CD14-positive monocyte (primary cell): Measurements from ENCODE around the gene PYGM. TPM values are rescaled to one million over a fixed set of nuclear protein-coding genes. Genes with fewer than 3 reads are reported as not detected.

Experiments used
- DNase-seq, 3 donors: peaks; one replicate each; pipeline ENCODE4 v3.0.0-alpha.2; 2011 to 2022
- H2AFZ ChIP-seq: 2 replicates; pipeline ENCODE4 v1.6.0; 2012; ENCODE audit warnings: mild to moderate bottlenecking, low read depth, low read length, inconsistent platforms; ENCODE audit not compliant: insufficient read depth, poor library complexity, severe bottlenecking
- H3K27ac ChIP-seq, 2 donors: 1 replicate in 1 of 2; 2 replicates in 1 of 2; pipeline ENCODE4 v1.5.1; 2012 to 2013; ENCODE audit warnings: low read length in 2 of 2, control low read depth in 1 of 2, inconsistent platforms in 1 of 2, low read depth in 1 of 2, mild to moderate bottlenecking in 1 of 2
- H3K27me3 ChIP-seq, 2 donors: one replicate each; pipeline versions ENCODE4 v1.6.0 to v1.6.1; 2011 to 2013; ENCODE audit warnings: low read length in 2 of 2; ENCODE audit not compliant: control insufficient read depth in 2 of 2, insufficient read depth in 2 of 2
- H3K36me3 ChIP-seq, 2 donors: replicated peaks in 1 of 2; 1 replicate in 1 of 2; 2 replicates in 1 of 2; pipeline versions ENCODE4 v1.5.1 to v1.6.1; 2012 to 2013; ENCODE audit warnings: low read length in 2 of 2, control low read depth in 1 of 2, inconsistent platforms in 1 of 2, mild to moderate bottlenecking in 1 of 2; ENCODE audit not compliant: insufficient read depth in 2 of 2, control insufficient read depth in 1 of 2
- H3K4me1 ChIP-seq, 2 donors: 1 replicate in 1 of 2; 2 replicates in 1 of 2; pipeline versions ENCODE4 v1.5.1 to v1.6.1; 2012 to 2013; ENCODE audit warnings: low read length in 2 of 2, control low read depth in 1 of 2, inconsistent platforms in 1 of 2, mild to moderate bottlenecking in 1 of 2, moderate library complexity in 1 of 2; ENCODE audit not compliant: insufficient read depth in 2 of 2, control insufficient read depth in 1 of 2
- H3K4me2 ChIP-seq: replicated peaks from 2 replicates; pipeline ENCODE3; 2012; ENCODE audit warnings: low read length, moderate library complexity, mild to moderate bottlenecking; ENCODE audit not compliant: poor library complexity, severe bottlenecking; ENCODE audit errors: extremely low read depth
- H3K4me3 ChIP-seq, 3 experiments: fragments of 200-600 bp in 1 of 3; sonication (generic) in 1 of 3; replicated peaks in 1 of 3; 1 replicate in 2 of 3; 2 replicates in 1 of 3; pipeline ENCODE4 v1.5.1; 2011 to 2013; ENCODE audit warnings: low read length in 3 of 3, mild to moderate bottlenecking in 3 of 3, control low read depth in 2 of 3, low read depth in 2 of 3, inconsistent platforms in 1 of 3, moderate library complexity in 1 of 3
- H3K79me2 ChIP-seq: 2 replicates; pipeline ENCODE4 v1.6.0; 2012; ENCODE audit warnings: mild to moderate bottlenecking, control low read depth, inconsistent platforms, low read length, moderate library complexity; ENCODE audit not compliant: insufficient read depth
- H3K9ac ChIP-seq: 2 replicates; pipeline ENCODE4 v1.6.0; 2017; ENCODE audit warnings: low read length, mild to moderate bottlenecking; ENCODE audit not compliant: insufficient read depth, poor library complexity, severe bottlenecking
- H3K9me3 ChIP-seq, 2 donors: replicated peaks in 1 of 2; 1 replicate in 1 of 2; 2 replicates in 1 of 2; pipeline versions ENCODE4 v1.5.1 to v1.6.1; 2012 to 2013; ENCODE audit warnings: low read length in 2 of 2, control low read depth in 1 of 2; ENCODE audit not compliant: control insufficient read depth in 1 of 2, insufficient read depth in 1 of 2
- H4K20me1 ChIP-seq: 2 replicates; pipeline ENCODE4 v1.6.0; 2012; ENCODE audit warnings: mild to moderate bottlenecking, low read length, control low read depth, moderate library complexity; ENCODE audit not compliant: insufficient read depth
- H3K27ac Mint-ChIP-seq, 7 donors: one replicate each; pipeline ENCODE4 v1.8.0; 2020; ENCODE audit warnings: mild to moderate bottlenecking in 7 of 7, mixed read lengths in 7 of 7, moderate library complexity in 6 of 7, inconsistent platforms in 2 of 7
- H3K27me3 Mint-ChIP-seq, 3 donors: one replicate each; pipeline ENCODE4 v1.8.0; 2021 to 2022; ENCODE audit warnings: low read depth in 3 of 3, mild to moderate bottlenecking in 3 of 3, mixed read lengths in 3 of 3, moderate library complexity in 3 of 3, inconsistent platforms in 1 of 3
- H3K36me3 Mint-ChIP-seq, 2 donors: one replicate each; pipeline ENCODE4 v1.8.0; 2020; ENCODE audit warnings: mixed read lengths in 2 of 2, inconsistent platforms in 1 of 2, mild to moderate bottlenecking in 1 of 2
- H3K4me1 Mint-ChIP-seq: one replicate; pipeline ENCODE4 v1.8.0; 2020; ENCODE audit warnings: mild to moderate bottlenecking, mixed read lengths
- H3K4me3 Mint-ChIP-seq, 2 donors: one replicate each; pipeline ENCODE4 v1.8.0; 2020; ENCODE audit warnings: mild to moderate bottlenecking in 2 of 2, mixed read lengths in 2 of 2, moderate library complexity in 1 of 2
- H3K9me3 Mint-ChIP-seq, 7 donors: one replicate each; pipeline ENCODE4 v1.8.0; 2020 to 2022; ENCODE audit warnings: mixed read lengths in 7 of 7, mild to moderate bottlenecking in 6 of 7, moderate library complexity in 6 of 7, inconsistent platforms in 2 of 7
- CTCF ChIP-seq: fragments of 200-600 bp; IDR thresholded peaks from one replicate; pipeline ENCODE4 v1.8.0; 2022; ENCODE audit warnings: antibody characterized with exemption, mild to moderate bottlenecking
- WGBS: methylation state at CpG from one replicate; pipeline ENCODE4 v1.1.5; 2013; ENCODE audit warnings: missing lambda C conversion rate; ENCODE audit not compliant: insufficient coverage; 5-methylcytosine and 5-hydroxymethylcytosine counted together
- intact Hi-C, 2 donors: fragments of 100-400 bp; cut with micrococcal nuclease; formaldehyde crosslinking; loops; one replicate each; pipeline versions ENCODE4 v1.15.0 to v1.15.1; 2023
- polyA plus RNA-seq, 3 donors: library from polyadenylated mRNA; depleted of rRNA in 1 of 3; unstranded in 2 of 3; stranded (reverse) in 1 of 3; fragments of 300-500 nt in 2 of 3; fragments of >200 nt in 1 of 3; fragmentation: Illumina TruSeq in 2 of 3; gene quantifications; 1 replicate in 2 of 3; 2 replicates in 1 of 3; pipeline ENCODE4 v1.2.3, GENCODE V29; 2012 to 2021

The PYGM gene
- polyA plus RNA-seq, 3 donors, result 0.05 to 1.8 TPM; not detected in 1

- Histone ChIP-seq H3K4me2 (no peak overlapping the region), H3K27ac (no peak overlapping the region), H2AFZ (no peak overlapping the region), H3K4me3 (no peak overlapping the region), H3K27me3 (peaks cover 20 to 66% of the 10 kb centered on the region in 2 donors), H3K9ac (no peak overlapping the region), H3K36me3 (no peaks in the 10 kb centered on the region), H3K9me3 (peaks cover 0 to 9% of the 10 kb centered on the region in 2 donors), H3K4me1 (peaks cover 3 to 11% of the 10 kb centered on the region in 2 donors), H4K20me1 (no peaks in the 10 kb centered on the region), H3K79me2 (no peaks in the 10 kb centered on the region)
- no peak for DNase-seq
- no peak for TF ChIP-seq CTCF
- Mint-ChIP-seq H3K27ac (peak overlapping the region in 1 of 7 donors; percentile 37), H3K36me3 (peaks cover 2 to 3% of the 10 kb centered on the region in 2 donors), H3K9me3 (peaks cover 0 to 13% (median 6%) of the 10 kb centered on the region in 7 donors), H3K4me1 (peaks cover 3% of the 10 kb centered on the region), H3K27me3 (peaks cover 59 to 82% (median 61%) of the 10 kb centered on the region in 3 donors), H3K4me3 (no peak overlapping the region)
- intact Hi-C loops, result no loop called here
- WGBS, result 75% methylated on average over 2 of the region's 4 CpGs
Measured at GRCh38 chr11:64717268-64717578, 42.6 kb downstream of the PYGM start.

GRCh38 chr11:64716473-64717267 lies 43.1 kb downstream of the PYGM start:
- WGBS, result 48% methylated on average over 19 of the region's 21 CpGs
- no peak overlapping the region for H3K9ac ChIP-seq
- no peak overlapping the region for H3K4me3 ChIP-seq
- Mint-ChIP-seq H3K4me3 (peak overlapping the region in 1 of 2 donors; percentile 55), H3K27me3 (peaks cover 59 to 82% (median 62%) of the 10 kb centered on the region in 3 donors), H3K36me3 (peaks cover 6% of the 10 kb centered on the region in 2 donors), H3K9me3 (peaks cover 0 to 15% (median 9%) of the 10 kb centered on the region in 7 donors), H3K4me1 (peaks cover 9% of the 10 kb centered on the region), H3K27ac (peak overlapping the region in 1 of 7 donors; percentile 40)
- H3K36me3 ChIP-seq, result no peaks in the 10 kb centered on the region
- peaks cover 8 to 14% of the 10 kb centered on the region in 2 donors for H3K4me1 ChIP-seq
- H3K27me3 ChIP-seq, result peaks cover 24 to 66% of the 10 kb centered on the region in 2 donors
- no peak overlapping the region for H3K4me2 ChIP-seq
- intact Hi-C loops, result no loop called here
- H3K79me2 ChIP-seq, result no peaks in the 10 kb centered on the region
- no peak overlapping the region for H3K27ac ChIP-seq
- no peak for DNase-seq
- peaks cover 0 to 12% of the 10 kb centered on the region in 2 donors for H3K9me3 ChIP-seq
- TF ChIP-seq CTCF, result no peak
- H4K20me1 ChIP-seq, result no peaks in the 10 kb centered on the region
- H2AFZ ChIP-seq, result no peak overlapping the region
